ENCODE data around the gene OVAAL. TPM values are rescaled to one million over a fixed set of nuclear protein-coding genes. Genes with fewer than 3 reads are reported as not detected.

The OVAAL gene
- total and polyA plus RNA-seq, 2 donors (not counting 3 experiments of a cell fraction or from before 2014, with no cell fraction given) = 0.04 TPM; not detected in 1

DNA sequence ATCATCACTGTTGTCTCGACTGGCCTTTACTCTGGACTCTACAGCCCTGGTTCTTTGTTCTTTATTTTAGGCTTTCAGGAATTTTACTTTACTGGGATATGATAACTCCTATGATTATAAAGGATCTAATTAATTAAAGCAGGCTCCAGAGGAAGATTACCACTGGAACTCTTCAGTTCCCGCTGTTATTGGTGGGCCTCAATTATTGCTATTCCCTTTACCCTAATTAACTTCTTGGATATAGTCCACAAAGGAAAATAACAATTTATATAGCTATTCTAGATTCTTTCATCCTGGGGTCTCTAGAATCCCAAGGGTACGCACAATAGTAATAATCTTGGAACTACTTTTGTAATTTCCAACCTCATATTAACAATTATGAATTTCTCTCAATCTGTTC lies 8.5 kb upstream of the OVAAL start:
- TF ChIP-seq EZH2 (IDR thresholded peaks at IDR 0.05; ENCODE audit: borderline replicate concordance, low read depth, low read length, severe bottlenecking) (no peak), MYC (IDR thresholded peaks at IDR 0.05; ENCODE audit: low read depth, low read length) (no peak), FOS (IDR thresholded peaks at IDR 0.05; ENCODE audit: borderline replicate concordance, insufficient read depth, low read length) (no peak), POLR2AphosphoS5 (IDR thresholded peaks at IDR 0.05; ENCODE audit: insufficient read depth, low read depth, low read length) (no peak), GATA2 (IDR thresholded peaks at IDR 0.05; ENCODE audit: insufficient read depth, insufficient read length, low read depth, low read length) (no peak), JUN (IDR thresholded peaks at IDR 0.05; ENCODE audit: borderline replicate concordance, insufficient read depth, insufficient read length, low read depth) (no peak), POLR2A (IDR thresholded peaks at IDR 0.05; ENCODE audit: low read depth, low read length) (no peak)
- TF ChIP-seq, protein P1, sequence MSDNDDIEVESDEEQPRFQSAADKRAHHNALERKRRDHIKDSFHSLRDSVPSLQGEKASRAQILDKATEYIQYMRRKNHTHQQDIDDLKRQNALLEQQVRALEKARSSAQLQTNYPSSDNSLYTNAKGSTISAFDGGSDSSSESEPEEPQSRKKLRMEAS (IDR thresholded peaks at IDR 0.05; ENCODE audit: insufficient read depth, insufficient read length) = no peak
- TF ChIP-seq, protein P2, sequence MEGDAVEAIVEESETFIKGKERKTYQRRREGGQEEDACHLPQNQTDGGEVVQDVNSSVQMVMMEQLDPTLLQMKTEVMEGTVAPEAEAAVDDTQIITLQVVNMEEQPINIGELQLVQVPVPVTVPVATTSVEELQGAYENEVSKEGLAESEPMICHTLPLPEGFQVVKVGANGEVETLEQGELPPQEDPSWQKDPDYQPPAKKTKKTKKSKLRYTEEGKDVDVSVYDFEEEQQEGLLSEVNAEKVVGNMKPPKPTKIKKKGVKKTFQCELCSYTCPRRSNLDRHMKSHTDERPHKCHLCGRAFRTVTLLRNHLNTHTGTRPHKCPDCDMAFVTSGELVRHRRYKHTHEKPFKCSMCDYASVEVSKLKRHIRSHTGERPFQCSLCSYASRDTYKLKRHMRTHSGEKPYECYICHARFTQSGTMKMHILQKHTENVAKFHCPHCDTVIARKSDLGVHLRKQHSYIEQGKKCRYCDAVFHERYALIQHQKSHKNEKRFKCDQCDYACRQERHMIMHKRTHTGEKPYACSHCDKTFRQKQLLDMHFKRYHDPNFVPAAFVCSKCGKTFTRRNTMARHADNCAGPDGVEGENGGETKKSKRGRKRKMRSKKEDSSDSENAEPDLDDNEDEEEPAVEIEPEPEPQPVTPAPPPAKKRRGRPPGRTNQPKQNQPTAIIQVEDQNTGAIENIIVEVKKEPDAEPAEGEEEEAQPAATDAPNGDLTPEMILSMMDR (IDR thresholded peaks at IDR 0.05; ENCODE audit: extremely low read depth in 1 of 2, insufficient read depth in 1 of 2, low read depth in 1 of 2, low read length in 2 of 2) = no peak
- ChIA-PET POLR2A (no interaction called here), CTCF (interaction anchor here (0.9 to 2.2 kb wide), 3 partner anchors 13 to 332 kb away, joined by 3 to 10 read pairs (median 3); no protein-coding TSS in a partner anchor)
- no peak for DNase-seq (ENCODE audit: low read depth, low spot score)
- Histone ChIP-seq H3K79me2 (ENCODE audit: control insufficient read depth, insufficient read depth, low read length) (no peaks in the 10 kb centered on the region), H4K20me1 (replicated peaks; ENCODE audit: control insufficient read depth, extremely low read depth, insufficient read depth, low read length) (no peaks in the 10 kb centered on the region), H3K36me3 (ENCODE audit: control insufficient read depth in 2 of 2, extremely low read depth in 1 of 2, insufficient read depth in 2 of 2, low read length in 2 of 2) (no peaks in the 10 kb centered on the region), H3K9me3 (replicated peaks; ENCODE audit: control insufficient read depth, insufficient read depth, low read length) (no peaks in the 10 kb centered on the region), H2AFZ (ENCODE audit: low read depth, low read length) (no peak overlapping the region), H3K4me2 (ENCODE audit: insufficient read depth, low read length) (no peak overlapping the region), H3K4me1 (ENCODE audit: control insufficient read depth, extremely low read depth, insufficient read depth, low read length) (no peaks in the 10 kb centered on the region), H3K27me3 (ENCODE audit: control insufficient read depth in 2 of 2, insufficient read depth in 2 of 2, low read length in 2 of 2) (peaks cover 0 to under 1% of the 10 kb centered on the region in 2 experiments), H3K4me3 (replicated peaks in 1 of 3; ENCODE audit: insufficient read depth in 1 of 3, low read depth in 1 of 3, low read length in 3 of 3) (no peak overlapping the region), H3K9me1 (replicated peaks; ENCODE audit: control insufficient read depth, extremely low read depth, insufficient read depth, low read length) (no peaks in the 10 kb centered on the region), H3K27ac (ENCODE audit: insufficient read depth, low read depth, low read length) (no peak overlapping the region), H3K9ac (replicated peaks; ENCODE audit: extremely low read depth, insufficient read depth, low read length) (no peak overlapping the region)
- FAIRE-seq = no peak
- no TSS peak for BruUV-seq (replicated peaks)
- intact Hi-C loops (cut with micrococcal nuclease) (no loop called here), dilution Hi-C loops (cut with MboI; ENCODE audit: extremely low pct_ligation_motif_present, low sequenced_read_pairs) (no loop called here)
